Measurements from ENCODE around the gene SLCO4A1.

Gene SLCO4A1

DNA sequence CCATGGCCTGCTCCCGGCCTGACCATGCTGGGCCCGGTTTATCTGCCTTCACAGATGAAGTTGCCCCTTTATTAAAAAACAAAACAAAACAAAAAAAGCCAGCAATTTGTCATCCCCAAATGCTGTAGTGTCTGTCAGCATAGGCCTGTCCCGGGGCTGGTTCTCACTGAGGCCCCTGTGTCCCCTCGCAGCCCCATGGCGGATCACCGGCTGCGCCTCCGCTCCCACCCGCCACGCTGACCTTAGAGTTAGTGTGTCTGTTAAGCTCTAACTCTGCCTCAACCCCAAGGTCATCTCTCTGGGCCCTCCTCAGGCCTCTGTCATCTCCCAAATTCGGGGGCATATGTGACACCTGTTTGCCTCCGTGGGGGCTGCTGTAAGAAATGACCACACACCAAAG, 11.1 kb downstream of the SLCO4A1 start:
- no peak for DNase-seq

DNA sequence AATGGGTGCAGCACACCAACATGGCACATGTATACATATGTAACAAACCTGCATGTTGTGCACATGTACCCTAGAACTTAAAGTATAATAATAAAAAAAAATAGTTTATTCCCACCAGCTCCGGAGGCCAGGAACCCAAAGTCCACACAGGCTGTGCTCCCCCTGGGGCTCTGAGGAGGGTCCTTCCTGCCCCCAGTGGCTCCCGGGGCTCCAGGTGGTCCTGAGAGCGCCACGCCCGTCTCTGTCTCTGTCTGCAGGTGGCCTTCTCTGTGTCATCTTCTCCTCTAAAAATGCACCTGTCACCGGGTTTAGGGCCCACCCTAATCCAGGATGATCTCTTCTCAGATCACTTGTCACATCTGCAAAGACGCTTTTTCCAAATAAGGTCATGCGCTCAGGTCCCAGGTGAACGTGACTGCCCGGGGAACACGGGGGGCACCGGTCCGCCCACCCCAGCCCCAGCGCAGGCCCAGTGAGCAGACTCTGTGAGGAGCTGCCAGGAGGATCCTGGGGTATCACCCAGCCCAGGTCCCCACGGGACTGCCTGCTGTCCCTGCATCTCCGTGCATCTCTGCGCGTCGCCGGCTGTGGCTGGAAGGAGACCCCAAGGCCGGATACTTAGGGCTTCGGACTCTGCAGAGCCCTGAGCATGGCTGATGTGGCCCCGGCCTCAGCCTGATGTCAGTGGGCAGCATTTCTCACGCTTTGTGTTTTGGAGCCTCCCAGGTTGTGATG, 11.8 kb downstream of the SLCO4A1 start:
- DNase-seq: no peak

DNA sequence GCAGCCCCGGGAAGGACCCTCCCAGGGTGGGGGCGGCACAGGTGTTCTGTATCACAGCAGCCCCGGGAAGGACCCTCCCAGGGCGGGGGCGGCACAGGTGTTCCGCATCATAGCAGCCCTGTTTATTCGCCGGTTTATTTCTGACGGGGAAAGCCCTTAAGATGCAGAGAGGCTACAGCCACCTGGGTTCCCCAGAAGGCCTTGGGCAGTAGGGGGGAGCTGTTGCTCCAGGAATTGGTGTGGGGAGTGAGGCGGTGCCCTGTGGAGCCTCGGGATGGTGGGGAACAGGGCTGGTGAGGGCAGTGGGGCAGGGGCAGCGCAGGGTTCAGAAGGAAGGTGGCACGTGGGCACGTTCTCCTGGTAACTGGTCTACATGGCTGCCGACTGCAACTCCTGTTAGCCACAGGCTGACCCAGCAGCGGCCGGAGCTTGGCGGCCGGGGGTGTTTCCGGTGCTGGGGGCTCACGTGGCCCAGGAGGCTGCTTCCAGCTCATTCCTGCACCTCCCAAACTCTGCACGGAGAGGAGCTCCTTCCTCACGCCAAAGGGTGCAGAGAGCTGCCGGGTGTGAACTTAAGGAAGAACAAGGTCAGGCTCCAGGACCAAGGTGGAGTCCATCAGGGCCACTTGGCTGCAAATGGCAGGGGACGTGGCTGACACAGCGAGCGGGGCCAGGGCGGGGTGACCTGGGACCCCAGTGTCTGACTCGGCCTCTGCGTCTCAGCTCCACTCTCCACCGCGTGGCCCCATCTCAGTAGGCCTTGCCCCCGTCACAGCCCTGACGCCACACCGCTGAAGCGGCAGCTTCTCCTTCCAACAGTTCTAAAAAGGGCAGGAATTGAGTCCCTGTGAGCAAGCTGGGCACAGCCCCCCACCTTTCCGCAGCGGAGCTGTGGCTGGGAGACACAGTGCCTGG, 13.2 kb downstream of the SLCO4A1 start:
- no peak for DNase-seq

DNA sequence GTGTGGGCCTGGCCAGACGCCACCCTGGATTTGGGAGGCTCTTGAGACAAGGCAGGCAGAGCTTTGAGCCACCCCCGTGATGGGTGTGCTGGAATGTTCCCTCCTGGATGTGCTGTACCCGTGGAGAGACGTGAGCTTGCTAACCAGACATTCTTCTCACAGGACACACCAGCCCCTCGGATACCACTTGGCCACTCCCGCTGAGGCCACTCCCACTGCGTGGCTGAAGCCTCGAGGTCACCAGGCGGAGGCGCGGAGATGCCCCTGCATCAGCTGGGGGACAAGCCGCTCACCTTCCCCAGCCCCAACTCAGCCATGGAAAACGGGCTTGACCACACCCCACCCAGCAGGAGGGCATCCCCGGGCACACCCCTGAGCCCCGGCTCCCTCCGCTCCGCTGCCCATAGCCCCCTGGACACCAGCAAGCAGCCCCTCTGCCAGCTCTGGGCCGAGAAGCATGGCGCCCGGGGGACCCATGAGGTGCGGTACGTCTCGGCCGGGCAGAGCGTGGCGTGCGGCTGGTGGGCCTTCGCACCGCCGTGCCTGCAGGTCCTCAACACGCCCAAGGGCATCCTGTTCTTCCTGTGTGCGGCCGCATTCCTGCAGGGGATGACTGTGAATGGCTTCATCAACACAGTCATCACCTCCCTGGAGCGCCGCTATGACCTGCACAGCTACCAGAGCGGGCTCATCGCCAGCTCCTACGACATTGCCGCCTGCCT, 14.1 kb downstream of the SLCO4A1 start:
- no peak for DNase-seq

DNA sequence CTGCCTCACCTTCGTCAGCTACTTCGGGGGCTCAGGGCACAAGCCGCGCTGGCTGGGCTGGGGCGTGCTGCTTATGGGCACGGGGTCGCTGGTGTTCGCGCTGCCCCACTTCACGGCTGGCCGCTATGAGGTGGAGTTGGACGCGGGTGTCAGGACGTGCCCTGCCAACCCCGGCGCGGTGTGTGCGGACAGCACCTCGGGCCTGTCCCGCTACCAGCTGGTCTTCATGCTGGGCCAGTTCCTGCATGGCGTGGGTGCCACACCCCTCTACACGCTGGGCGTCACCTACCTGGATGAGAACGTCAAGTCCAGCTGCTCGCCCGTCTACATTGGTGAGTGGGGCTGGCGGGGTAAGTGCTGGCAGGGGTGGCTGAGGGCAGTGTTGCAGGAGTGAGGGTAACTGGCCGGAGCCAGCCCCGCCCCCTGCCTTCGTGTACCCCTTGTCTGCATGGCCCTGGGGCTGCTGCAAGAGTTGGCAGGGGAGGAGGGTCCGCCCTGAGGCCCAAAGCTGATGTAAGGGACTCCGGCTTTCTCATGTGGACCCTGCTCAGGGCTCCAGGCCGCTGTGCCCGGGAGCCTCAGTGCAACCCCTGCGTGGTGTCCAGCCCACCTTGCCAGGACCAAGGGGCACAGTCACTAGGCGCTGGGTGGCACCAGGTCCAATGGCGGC, 14.8 kb downstream of the SLCO4A1 start:
- no peak for DNase-seq

DNA sequence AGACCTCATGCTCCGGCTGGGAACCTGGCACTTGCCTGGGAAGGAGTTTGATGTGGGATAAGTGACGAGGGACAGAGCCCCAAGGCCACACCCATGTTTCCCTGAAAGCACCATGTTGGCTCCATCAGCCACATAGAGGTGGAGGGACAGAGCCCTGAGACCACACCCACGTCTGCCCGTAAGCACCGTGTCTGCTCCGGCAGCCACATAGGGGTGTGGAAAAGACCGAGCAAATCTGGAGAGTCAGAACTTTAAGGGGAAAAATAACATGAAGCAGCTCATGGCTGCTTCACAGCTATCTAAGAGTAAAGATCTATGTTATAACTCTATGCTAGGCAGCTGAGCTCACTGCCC, 15.3 kb downstream of the SLCO4A1 start:
- DNase-seq: no peak

DNA sequence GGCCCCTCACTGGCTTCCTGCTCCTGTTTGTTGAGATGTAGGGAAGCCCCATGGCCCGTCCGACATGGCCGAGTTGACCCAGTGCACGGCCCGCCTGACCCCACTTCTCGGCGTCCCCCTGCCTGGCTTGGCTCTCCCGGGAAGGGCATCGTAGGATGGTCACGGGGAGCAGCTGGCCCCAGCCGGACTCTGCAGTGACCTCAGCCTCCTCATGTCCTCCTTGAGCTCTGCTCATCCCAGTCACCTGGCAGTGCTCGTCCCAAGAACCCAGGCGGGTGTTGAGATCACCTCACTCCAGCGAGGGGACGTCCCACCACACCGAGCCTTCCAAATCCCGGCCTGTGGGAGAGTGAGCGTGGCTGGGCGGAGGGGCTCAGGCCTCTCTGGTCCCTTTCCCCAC, 15.7 kb downstream of the SLCO4A1 start:
- no peak for DNase-seq

DNA sequence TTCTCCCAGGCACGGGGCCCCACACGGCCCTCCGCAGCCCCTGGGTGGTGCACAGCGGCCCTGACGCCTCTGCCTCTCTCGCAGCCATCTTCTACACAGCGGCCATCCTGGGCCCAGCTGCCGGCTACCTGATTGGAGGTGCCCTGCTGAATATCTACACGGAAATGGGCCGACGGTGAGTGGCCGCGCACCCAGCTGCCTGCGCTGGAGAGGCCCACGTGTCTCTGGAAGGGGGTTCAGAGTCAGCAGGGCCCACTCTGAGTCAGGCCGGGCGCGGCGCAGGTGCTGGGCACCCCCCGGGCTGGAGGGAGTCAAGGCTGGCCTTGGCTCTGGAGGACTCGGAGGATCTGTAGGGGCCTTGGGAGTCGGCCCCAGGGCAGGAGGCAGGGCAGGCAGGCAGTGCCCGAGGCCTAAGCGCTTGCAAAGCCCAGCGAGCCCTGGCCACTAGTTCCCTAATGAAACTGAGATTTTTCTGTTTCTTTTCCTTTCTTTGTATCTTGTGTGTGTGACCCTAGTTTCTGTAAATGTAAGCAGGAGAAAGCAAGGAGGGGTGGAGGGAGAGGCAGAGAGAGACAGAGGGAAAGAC, 16.4 kb downstream of the SLCO4A1 start:
- no peak for DNase-seq

DNA sequence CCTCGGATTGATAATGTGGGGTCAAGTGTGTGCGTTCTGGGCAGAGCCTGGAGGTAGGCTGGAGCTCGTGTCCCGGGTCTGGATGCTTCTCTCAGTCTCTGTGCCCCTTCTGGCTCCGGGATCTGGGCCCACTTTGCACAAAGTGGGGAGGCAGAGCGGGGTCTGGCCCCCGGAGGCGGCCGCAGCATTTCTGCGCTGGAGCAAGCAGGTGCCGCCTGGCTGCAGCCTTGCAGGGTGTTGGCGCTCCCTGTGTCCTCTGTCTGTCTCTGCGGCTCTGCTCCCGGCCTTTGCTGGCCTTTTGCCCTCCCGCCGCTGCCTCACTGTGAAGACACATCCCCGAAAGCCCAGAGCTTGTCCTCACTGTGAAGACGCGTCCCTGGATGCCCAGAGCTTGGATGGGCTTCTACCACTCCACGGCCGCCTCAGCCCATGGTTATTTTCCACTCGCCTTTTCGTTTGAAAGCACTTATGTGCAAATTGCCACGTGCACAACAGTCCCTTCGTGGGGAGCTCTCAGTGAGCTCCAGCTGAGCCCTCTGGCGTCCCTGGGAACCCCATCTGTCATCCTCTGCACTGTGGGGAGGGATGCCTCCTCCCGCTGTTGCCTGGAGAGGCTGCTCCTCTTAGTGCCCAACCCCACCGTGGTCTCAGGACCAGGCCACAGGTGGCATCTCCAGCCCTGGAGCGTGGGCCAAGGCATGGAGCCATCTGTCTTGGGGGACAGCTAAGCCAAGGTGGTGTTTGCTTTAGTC, 17.4 kb downstream of the SLCO4A1 start:
- no peak for DNase-seq

DNA sequence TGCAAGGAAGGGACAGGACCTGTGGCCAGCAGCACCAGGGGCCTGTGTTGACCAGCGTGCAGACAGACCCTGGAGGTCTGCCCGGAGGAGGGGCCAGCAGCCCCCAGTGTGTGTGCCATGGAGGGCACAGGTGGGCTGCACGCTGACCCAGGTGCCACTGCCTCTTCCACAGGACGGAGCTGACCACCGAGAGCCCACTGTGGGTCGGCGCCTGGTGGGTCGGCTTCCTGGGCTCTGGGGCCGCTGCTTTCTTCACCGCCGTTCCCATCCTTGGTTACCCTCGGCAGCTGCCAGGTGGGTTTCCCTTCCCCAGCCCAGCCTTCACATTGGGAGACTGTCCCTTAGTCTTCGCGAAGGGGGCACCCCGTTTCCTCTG, 17.9 kb downstream of the SLCO4A1 start:
- DNase-seq: no peak

DNA sequence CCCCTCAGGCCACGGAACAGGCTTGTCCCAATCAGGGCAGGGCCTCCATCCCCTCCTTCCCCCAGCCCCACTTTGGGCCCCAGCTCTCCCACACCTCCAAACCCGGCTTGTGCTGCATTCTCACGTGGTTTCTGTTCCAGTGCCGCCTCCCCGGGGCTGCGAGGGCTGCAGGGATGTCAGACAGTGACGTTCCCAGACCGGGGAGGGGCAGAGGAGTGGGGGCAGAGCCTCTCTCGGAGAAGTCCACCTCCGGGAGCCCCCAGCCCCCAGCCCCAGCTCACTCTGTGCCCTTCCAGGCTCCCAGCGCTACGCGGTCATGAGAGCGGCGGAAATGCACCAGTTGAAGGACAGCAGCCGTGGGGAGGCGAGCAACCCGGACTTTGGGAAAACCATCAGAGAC, 18.5 kb downstream of the SLCO4A1 start:
- DNase-seq: no peak

DNA sequence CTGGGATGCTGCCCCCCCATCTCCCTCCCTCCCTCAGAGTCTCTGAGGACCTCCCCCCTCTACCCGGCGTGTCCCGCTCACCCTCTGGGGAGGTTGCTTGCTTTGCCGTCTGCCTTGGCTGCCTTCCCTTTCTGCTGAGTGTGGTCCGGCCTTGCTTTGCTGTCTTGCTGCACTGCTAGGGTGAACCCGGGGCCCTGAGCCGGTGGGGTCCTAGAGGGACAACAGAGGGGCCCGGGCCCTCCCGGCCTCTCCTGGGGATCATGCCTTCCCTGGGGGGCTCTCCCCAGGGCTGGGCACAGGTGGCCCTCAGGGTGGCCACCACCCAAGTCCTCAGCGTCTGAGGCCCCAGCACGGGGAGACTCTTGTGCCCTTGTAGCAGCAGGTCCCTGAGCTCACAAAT, 19.3 kb downstream of the SLCO4A1 start:
- DNase-seq: no peak

DNA sequence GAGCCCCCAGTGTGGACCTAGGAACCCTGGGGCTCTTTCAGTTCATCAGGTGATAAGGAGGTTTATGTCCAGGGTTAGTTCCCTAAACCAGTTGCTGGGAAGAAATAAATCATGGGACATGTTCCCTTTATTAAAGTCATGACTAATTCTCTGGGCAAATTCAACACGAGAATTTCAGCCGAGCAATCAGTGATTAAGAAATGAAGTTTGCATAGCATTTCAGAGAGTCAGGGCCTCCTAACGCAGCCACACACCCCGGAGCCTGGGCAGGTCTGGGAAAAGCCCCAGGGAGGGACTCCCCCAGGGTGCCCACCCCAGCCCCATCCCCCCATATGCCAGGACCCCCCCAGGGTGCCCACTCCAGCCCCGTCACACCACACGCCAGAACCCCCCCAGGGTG, 20.1 kb downstream of the SLCO4A1 start:
- DNase-seq: no peak

DNA sequence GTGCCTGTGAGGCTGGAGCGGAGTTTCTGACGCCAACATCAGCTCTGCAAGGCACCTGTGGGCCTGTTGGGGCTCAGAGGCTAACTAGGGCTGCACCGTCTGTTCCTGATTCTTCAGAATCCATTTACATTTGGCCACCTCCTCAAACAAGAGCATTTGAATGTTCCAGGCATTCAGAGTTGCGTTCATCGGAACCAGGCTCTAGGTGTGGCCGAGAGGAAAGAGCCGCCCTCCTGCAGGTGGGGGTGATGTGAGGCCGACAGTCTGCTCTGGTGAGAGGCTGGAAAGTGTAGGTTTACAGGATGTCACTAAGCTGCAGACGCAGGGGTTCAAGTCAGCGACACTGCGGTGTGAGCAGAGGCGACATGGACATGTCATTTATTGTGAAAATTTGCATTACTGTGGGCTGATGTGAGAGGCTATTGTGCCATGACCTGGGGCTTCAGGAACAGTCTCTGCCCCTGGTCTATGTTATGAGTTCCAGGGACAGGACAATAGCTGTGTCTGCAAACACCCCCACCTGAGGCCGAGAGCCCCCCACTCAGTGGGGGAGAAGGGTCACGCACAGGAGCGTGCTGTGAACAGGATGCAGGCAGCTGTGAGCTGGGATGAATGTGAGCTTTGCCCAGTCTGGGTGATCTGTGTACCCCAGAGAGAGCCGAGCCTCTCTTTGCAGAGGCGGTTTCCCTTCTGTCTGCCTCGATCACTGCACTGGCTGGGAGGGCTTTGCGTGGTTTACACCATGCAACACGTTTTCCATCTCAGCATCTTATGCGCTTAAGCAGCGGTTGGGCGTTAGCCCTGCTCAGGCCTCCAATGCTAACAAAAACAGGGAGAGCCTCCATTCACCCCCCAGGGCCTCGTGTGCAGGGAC, 21.1 kb downstream of the SLCO4A1 start:
- DNase-seq: no peak

DNA sequence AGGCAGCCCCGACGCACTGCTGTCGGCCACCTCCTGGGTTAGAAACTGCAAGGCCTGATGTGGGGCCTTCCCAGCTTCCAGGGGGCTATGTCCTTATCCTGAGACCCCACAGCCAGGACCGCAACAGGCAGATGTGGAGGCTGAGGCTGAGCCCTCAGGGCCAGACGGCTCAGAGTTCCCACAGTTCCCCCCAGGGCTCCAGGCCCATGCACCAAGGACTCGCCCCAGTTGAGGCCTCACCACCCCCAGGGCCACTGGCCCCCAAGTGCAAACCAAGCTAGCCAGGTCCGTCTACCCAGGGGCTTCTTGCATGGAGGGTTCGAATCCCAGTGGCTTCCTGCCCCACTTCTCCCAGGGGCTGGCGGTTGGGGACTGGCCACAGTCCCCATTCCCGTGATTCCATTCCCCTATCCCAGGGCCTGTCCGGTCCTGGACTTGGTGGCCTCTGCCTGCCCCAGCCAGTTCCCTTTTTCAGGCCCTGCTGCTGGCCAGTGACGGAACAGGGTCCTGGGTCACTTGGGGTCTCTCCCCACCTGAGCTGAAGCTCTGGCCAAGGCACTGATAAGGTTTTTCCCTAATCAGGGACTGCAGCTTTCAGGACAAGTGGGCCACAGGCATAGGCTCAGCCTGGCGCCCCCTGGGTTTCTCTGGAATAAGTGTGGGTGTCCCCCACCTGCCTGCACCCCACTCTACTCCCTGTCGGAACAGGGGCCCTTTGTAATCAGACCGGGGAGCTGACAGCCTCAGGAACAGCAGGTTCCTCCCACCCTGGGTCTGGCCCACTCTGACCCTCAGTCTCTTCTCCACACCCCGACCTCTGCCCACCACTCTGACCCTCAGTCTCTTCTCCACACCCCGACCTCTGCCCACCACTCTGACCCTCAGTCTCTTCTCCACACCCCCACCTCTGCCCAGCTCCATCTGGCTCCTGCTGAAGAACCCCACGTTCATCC, 22.0 kb downstream of the SLCO4A1 start:
- DNase-seq: no peak

DNA sequence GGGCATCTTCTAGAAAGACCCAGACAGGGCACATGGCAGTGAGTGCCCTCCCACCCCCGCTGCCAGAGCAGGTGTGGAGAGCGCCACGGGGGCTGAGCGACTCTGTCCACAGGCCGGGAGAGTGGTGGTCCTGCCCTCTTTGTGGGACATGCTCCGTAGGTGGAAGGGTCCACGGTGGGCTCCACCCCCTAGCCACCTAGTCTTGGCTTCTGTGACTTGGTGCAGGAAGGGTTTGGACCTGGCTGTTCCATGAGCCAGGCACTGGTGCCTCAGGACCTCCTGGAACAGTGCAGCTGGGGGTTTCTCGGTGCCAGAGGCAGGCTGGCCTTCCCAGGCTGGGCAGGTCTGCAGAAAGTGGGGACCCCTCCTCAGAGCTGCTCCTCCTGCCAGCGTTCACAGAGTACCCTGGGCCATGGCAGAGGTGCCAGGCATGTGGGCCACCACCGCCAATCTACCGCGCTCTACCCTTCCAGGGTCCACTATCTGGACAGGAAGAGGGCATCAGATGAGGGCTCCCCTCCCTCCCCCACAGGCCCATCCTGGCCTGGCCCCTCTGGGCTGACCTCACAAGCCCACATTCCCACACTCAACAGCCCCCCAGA, 23.0 kb downstream of the SLCO4A1 start:
- DNase-seq: no peak

DNA sequence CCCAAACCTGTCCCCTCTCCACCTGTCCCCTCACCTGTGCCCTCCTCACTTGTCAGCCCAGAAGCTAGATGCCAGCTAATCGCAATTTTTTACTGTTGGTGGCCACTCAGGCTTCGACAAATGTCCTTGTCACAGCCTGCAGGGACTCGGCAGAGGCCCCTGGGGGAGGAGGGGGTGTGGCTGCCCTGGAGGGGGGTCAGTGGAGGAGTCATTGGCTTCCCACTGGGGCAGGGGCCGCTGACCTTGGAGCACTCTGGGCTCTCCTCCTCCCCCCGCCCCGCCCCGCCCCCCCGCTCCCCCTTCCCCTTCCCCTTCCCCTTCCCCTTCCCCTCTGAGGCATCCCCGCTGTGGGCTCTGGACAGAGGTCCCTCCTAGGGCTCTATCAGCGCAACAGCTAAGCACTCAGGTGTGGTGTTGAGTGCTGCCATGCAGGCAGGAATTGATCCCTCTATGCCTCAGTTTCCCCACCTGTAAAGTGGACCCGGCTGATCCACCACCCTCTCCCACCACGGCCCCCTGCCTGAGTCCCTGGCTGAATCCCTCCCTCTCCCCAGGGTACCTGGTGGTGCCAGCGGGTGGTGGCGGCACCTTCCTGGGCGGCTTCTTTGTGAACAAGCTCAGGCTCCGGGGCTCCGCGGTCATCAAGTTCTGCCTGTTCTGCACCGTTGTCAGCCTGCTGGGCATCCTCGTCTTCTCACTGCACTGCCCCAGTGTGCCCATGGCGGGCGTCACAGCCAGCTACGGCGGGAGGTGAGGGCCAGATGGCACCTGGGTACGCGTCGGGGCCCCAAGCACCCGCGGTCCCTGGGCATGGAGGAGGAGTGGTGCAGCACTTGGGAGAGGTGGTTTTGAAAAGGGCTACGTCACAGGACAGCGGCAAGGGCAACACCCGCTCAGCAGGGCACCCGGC, 23.8 kb downstream of the SLCO4A1 start:
- no peak for DNase-seq

Data from CD4-positive, alpha-beta T cell treated with Interleukin-21 for 1 hour (primary cell).